PC-9 (cell line): Measurements from ENCODE around the gene JUP.

Experiments
- EZH2 ChIP-seq: fragments of 200-600 bp; sonication (generic); IDR thresholded peaks from 2 replicates; pipeline ENCODE4 v1.8.0; 2017; ENCODE audit warnings: antibody characterized with exemption, low read depth
- TF ChIP-seq, protein P1 (sequence below): fragments of 200-600 bp; sonication (generic); conservative IDR thresholded peaks from 2 replicates; pipeline ENCODE4 v1.6.1; 2017; ENCODE audit warnings: mixed run types, antibody characterized with exemption, mild to moderate bottlenecking, moderate library complexity

DNA sequence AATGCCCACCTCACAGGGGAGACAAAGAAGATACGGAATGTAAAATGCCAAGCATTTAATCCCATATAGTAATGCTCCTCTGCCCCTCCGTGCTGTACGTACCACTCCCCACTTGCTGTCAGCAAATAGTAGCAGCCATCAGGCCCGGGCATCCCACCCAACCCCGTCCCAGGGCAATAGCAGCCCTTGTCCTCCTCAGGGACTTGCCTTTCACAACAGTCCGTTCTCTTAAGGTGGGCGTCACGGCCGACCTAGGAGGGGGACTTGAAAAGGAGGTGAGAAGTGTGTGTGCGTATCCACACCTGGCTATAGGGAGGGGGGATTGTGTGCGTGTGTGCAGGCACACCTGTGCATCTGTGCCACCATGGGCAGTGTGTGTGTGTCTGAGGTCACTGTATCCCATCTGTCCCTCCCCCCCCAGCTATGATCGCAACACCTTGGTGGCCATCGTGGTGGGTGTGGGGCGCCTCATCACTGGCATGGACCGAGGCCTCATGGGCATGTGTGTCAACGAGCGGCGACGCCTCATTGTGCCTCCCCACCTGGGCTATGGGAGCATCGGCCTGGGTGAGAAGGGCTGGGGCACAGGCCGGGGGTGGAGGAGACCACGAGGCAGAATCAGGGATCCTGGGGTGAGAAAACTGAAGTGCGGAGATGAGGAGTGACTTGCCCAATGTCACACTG lies 30.3 kb upstream of the JUP start:
- TF ChIP-seq, protein P1, sequence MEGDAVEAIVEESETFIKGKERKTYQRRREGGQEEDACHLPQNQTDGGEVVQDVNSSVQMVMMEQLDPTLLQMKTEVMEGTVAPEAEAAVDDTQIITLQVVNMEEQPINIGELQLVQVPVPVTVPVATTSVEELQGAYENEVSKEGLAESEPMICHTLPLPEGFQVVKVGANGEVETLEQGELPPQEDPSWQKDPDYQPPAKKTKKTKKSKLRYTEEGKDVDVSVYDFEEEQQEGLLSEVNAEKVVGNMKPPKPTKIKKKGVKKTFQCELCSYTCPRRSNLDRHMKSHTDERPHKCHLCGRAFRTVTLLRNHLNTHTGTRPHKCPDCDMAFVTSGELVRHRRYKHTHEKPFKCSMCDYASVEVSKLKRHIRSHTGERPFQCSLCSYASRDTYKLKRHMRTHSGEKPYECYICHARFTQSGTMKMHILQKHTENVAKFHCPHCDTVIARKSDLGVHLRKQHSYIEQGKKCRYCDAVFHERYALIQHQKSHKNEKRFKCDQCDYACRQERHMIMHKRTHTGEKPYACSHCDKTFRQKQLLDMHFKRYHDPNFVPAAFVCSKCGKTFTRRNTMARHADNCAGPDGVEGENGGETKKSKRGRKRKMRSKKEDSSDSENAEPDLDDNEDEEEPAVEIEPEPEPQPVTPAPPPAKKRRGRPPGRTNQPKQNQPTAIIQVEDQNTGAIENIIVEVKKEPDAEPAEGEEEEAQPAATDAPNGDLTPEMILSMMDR = no peak
- TF ChIP-seq EZH2 = no peak
